Fibroblast of the aortic adventitia (primary cell): Measurements from ENCODE around the gene CARD8. TPM values are rescaled to one million over a fixed set of nuclear protein-coding genes. Genes with fewer than 3 reads are reported as not detected.
A peak's percentile ranks its signal among the peaks of the same experiment; 100 is the strongest.
"Not testable (repeated sequence)": the region's sequence is repeated elsewhere in the genome, so short reads cannot be mapped to it uniquely, and the experiment has no call there.

Source experiments
- DNase-seq: peaks from one replicate; pipeline ENCODE4 v3.0.0-alpha.2; 2010; ENCODE audit warnings: low read depth
- H3K4me3 ChIP-seq: 2 replicates; pipeline ENCODE4 v1.5.1; 2011; ENCODE audit warnings: low read depth, mild to moderate bottlenecking, control low read depth, low read length, moderate library complexity
- total RNA-seq: library from RNA; depleted of rRNA; stranded (reverse); fragments of >200 nt; gene quantifications from 2 replicates; pipeline ENCODE4 v1.2.3, GENCODE V29; 2012; ENCODE audit warnings: low replicate concordance
- TF ChIP-seq, protein P1 (sequence below): IDR thresholded peaks from 2 replicates; pipeline ENCODE4 v1.5.1; 2011; ENCODE audit warnings: mild to moderate bottlenecking, low read length, control low read depth, inconsistent platforms; ENCODE audit not compliant: insufficient read depth

The CARD8 gene
- total RNA-seq, 1 donor, result 27.8 TPM

- H3K4me3 ChIP-seq, result no peak overlapping the region
- TF ChIP-seq, protein P1, sequence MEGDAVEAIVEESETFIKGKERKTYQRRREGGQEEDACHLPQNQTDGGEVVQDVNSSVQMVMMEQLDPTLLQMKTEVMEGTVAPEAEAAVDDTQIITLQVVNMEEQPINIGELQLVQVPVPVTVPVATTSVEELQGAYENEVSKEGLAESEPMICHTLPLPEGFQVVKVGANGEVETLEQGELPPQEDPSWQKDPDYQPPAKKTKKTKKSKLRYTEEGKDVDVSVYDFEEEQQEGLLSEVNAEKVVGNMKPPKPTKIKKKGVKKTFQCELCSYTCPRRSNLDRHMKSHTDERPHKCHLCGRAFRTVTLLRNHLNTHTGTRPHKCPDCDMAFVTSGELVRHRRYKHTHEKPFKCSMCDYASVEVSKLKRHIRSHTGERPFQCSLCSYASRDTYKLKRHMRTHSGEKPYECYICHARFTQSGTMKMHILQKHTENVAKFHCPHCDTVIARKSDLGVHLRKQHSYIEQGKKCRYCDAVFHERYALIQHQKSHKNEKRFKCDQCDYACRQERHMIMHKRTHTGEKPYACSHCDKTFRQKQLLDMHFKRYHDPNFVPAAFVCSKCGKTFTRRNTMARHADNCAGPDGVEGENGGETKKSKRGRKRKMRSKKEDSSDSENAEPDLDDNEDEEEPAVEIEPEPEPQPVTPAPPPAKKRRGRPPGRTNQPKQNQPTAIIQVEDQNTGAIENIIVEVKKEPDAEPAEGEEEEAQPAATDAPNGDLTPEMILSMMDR, result no peak
- no peak for DNase-seq
Measured at GRCh38 chr19:48248081-48248833, 7.5 kb downstream of the CARD8 start.

GRCh38 chr19:48247212-48247611 is 8.5 kb downstream of the CARD8 start:
- TF ChIP-seq, protein P1, result no peak
- no peak overlapping the region for H3K4me3 ChIP-seq
- no peak for DNase-seq

GRCh38 chr19:48246101-48246500 is 9.6 kb downstream of the CARD8 start:
- H3K4me3 ChIP-seq, result no peak overlapping the region
- DNase-seq, result no peak
- TF ChIP-seq, protein P1, result no peak

DNA sequence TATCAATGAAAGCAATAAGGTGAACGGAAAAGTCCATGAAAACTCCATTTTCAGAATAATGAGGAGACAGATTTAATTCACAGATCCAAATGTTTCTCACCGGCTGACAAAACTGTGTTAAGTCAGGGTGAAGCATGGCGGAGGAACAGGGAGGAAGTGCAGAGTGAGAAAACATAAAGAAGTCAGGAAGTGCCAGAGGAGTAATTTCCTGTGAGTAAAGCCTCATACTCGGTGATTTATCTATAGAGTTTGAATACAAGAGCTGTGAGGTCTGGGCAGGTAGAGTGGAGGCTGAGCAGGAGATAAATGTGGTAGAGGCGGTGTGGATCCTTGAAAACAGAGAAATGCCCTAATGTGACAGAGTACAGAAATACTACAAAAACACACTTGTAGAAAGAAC is 11.4 kb downstream of the CARD8 start:
- TF ChIP-seq, protein P1, result no peak
- no peak overlapping the region for H3K4me3 ChIP-seq
- DNase-seq, result no peak

DNA sequence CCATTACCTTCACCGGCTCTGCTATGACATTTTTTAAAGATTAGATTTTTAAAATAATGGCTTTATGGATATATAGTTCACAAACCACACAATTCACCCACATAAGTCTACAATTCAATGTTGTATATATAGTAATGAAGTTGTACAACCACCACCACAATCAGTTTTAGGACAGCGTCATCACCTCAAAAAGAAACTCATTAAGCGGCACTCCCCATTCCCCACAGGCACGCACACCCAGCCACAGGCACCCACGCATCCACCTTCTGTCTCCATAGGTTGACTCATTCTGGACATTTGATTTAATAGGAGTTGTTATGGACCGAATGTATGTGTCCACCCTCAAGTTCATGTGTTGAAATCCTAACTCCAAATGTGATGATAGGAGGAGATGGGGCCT is 13.9 kb downstream of the CARD8 start:
- not testable (repeated sequence) for H3K4me3 ChIP-seq, DNase-seq

- DNase-seq, result peak; percentile 11
- TF ChIP-seq, protein P1, result no peak
- H3K4me3 ChIP-seq, result no peak overlapping the region
Measured at GRCh38 chr19:48239582-48240141, 16.1 kb downstream of the CARD8 start.

- H3K4me3 ChIP-seq, result no peak overlapping the region
- TF ChIP-seq, protein P1, result no peak
- DNase-seq, result no peak
Measured at GRCh38 chr19:48239120-48239519, 16.6 kb downstream of the CARD8 start.
